GM23338 (cell line): ENCODE measurements around the gene GLB1L.

Experiments used
- CREB1 ChIP-seq: fragments of 250-450 bp; sonication (Bioruptor Pico); IDR thresholded peaks from 2 replicates; pipeline ENCODE4 v1.5.0; 2020; ENCODE audit warnings: low read depth, mild to moderate bottlenecking, moderate library complexity
- ETS1 ChIP-seq: IDR thresholded peaks from 2 replicates; pipeline ENCODE4 v1.6.1; 2016; ENCODE audit warnings: antibody characterized with exemption
- EZH2 ChIP-seq: fragments of 200-600 bp; sonication (generic); IDR thresholded peaks from one replicate; pipeline ENCODE4 v1.8.0; 2017; ENCODE audit warnings: antibody characterized with exemption, mild to moderate bottlenecking, low read depth; ENCODE audit not compliant: unreplicated experiment
- EZH2phosphoT487 ChIP-seq: fragments of 200-600 bp; sonication (generic); IDR thresholded peaks from one replicate; pipeline ENCODE4 v1.8.1; 2018; ENCODE audit warnings: antibody characterized with exemption; ENCODE audit not compliant: unreplicated experiment
- JUNB ChIP-seq: IDR thresholded peaks from one replicate; pipeline ENCODE4 v1.6.1; 2016; ENCODE audit warnings: antibody characterized with exemption; ENCODE audit not compliant: unreplicated experiment
- NANOG ChIP-seq: IDR thresholded peaks from 2 replicates; pipeline ENCODE4 v1.6.1; 2016; ENCODE audit warnings: antibody characterized with exemption, borderline replicate concordance
- POLR2AphosphoS5 ChIP-seq: IDR thresholded peaks from 2 replicates; pipeline ENCODE4 v1.6.1; 2016; ENCODE audit warnings: antibody characterized with exemption, low read depth
- STAT1 ChIP-seq: IDR thresholded peaks from one replicate; pipeline ENCODE4 v1.6.1; 2016; ENCODE audit warnings: antibody characterized with exemption; ENCODE audit not compliant: unreplicated experiment
- ZNF114 ChIP-seq: fragments of 250-450 bp; sonication (Bioruptor Pico); IDR thresholded peaks from 2 replicates; pipeline ENCODE4 v1.5.0; 2020; ENCODE audit warnings: mild to moderate bottlenecking, moderate library complexity
- ZNF331 ChIP-seq: fragments of 250-450 bp; sonication (Bioruptor Pico); IDR thresholded peaks from 2 replicates; pipeline ENCODE4 v1.5.0; 2020; ENCODE audit warnings: low read depth, mild to moderate bottlenecking, moderate library complexity
- ZNF462 ChIP-seq: fragments of 250-450 bp; sonication (Bioruptor Pico); IDR thresholded peaks from 2 replicates; pipeline ENCODE4 v1.5.0; 2020; ENCODE audit warnings: mild to moderate bottlenecking, moderate library complexity
- TF ChIP-seq, protein P1 (sequence below), 2 experiments: fragments of 200-600 bp in 1 of 2; sonication (generic) in 1 of 2; conservative IDR thresholded peaks; 2 replicates each; pipeline versions ENCODE4 v1.5.1 to v1.6.1; 2016 to 2017; ENCODE audit warnings: antibody characterized with exemption in 2 of 2, low read depth in 2 of 2, mild to moderate bottlenecking in 2 of 2, moderate library complexity in 1 of 2
- TF ChIP-seq, protein P2 (sequence below): IDR thresholded peaks from one replicate; pipeline ENCODE4 v1.6.1; 2018; ENCODE audit warnings: antibody characterized with exemption; ENCODE audit not compliant: unreplicated experiment

DNA sequence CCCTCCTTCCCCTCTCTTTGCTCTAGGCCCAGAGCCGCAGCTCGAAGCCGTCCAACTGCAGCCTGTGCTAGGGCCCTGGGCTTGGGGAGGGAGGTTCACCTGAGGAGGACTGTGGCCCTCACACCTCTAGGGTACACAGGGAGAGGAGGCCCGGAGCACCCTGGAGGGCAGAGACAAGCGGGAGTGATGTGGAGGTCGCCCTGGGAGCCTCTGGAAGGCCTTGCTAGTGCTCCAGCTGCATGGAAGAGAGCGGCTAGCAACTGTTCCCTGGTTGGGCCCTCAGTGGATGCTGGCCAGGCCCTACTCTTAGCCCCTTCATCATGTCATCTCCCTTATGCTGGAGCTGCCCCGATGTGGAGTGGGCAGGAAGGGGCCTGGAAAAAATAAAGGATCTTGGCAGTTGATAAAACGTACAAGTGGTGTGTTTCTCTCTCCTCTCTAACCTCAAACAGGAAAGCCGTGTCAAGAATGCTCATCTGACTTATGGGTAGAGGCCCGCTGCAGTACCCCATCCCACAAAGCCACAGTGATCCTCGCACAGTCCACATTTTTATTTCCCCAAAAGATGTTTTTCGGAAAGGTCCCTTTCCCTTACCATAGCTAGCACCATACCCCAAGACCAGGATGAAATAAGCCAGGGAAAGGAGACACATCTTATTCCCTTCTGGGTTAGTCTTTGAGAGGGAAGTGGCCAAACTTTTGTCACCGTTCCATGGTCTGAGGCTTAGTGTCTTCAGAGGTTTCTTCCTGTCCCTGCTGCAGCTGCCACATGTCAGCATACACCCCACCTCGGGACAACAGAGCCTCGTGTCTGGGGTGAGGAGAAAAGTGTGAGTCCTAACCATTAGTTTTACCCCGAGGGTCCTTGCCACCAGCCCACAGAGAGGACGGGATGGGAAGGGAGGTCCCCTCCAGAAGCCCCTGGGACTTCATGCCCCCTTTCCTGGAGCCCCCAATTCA lies 35.7 kb downstream of the GLB1L start:
- TF ChIP-seq, protein P1, sequence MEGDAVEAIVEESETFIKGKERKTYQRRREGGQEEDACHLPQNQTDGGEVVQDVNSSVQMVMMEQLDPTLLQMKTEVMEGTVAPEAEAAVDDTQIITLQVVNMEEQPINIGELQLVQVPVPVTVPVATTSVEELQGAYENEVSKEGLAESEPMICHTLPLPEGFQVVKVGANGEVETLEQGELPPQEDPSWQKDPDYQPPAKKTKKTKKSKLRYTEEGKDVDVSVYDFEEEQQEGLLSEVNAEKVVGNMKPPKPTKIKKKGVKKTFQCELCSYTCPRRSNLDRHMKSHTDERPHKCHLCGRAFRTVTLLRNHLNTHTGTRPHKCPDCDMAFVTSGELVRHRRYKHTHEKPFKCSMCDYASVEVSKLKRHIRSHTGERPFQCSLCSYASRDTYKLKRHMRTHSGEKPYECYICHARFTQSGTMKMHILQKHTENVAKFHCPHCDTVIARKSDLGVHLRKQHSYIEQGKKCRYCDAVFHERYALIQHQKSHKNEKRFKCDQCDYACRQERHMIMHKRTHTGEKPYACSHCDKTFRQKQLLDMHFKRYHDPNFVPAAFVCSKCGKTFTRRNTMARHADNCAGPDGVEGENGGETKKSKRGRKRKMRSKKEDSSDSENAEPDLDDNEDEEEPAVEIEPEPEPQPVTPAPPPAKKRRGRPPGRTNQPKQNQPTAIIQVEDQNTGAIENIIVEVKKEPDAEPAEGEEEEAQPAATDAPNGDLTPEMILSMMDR (conservative IDR thresholded peaks at IDR 0.05; ENCODE audit: low read depth in 2 of 2) = no peak
- TF ChIP-seq ZNF331 (CRISPR knock-in tag) (no peak), EZH2 (no peak), ZNF114 (CRISPR knock-in tag) (no peak), CREB1 (CRISPR knock-in tag) (no peak), POLR2AphosphoS5 (no peak; the same call in 1 of the 2 replicates), ETS1 (no peak), EZH2phosphoT487 (no peak), JUNB (no peak), STAT1 (no peak), NANOG (no peak), ZNF462 (CRISPR knock-in tag) (no peak)
- TF ChIP-seq, protein P2, sequence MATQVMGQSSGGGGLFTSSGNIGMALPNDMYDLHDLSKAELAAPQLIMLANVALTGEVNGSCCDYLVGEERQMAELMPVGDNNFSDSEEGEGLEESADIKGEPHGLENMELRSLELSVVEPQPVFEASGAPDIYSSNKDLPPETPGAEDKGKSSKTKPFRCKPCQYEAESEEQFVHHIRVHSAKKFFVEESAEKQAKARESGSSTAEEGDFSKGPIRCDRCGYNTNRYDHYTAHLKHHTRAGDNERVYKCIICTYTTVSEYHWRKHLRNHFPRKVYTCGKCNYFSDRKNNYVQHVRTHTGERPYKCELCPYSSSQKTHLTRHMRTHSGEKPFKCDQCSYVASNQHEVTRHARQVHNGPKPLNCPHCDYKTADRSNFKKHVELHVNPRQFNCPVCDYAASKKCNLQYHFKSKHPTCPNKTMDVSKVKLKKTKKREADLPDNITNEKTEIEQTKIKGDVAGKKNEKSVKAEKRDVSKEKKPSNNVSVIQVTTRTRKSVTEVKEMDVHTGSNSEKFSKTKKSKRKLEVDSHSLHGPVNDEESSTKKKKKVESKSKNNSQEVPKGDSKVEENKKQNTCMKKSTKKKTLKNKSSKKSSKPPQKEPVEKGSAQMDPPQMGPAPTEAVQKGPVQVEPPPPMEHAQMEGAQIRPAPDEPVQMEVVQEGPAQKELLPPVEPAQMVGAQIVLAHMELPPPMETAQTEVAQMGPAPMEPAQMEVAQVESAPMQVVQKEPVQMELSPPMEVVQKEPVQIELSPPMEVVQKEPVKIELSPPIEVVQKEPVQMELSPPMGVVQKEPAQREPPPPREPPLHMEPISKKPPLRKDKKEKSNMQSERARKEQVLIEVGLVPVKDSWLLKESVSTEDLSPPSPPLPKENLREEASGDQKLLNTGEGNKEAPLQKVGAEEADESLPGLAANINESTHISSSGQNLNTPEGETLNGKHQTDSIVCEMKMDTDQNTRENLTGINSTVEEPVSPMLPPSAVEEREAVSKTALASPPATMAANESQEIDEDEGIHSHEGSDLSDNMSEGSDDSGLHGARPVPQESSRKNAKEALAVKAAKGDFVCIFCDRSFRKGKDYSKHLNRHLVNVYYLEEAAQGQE = no peak
